ENCODE data around the gene ARMC9.
"Not testable (repeated sequence)": the region's sequence is repeated elsewhere in the genome, so short reads cannot be mapped to it uniquely, and the experiment has no call there.

ARMC9 gene

GRCh38 chr2:231347638-231348037 is 149.2 kb downstream of the ARMC9 start:
- no peak for DNase-seq

GRCh38 chr2:231348173-231348572 is 149.7 kb downstream of the ARMC9 start:
- no peak for DNase-seq

GRCh38 chr2:231348704-231349373 is 150.4 kb downstream of the ARMC9 start:
- DNase-seq, result no peak

- not testable (repeated sequence) for DNase-seq
Observed at GRCh38 chr2:231349374-231349735, 150.9 kb downstream of the ARMC9 start.

- no peak for DNase-seq
Observed at GRCh38 chr2:231351648-231352047, 153.2 kb downstream of the ARMC9 start.

GRCh38 chr2:231353469-231353868 is 155.0 kb downstream of the ARMC9 start:
- DNase-seq, result no peak

GRCh38 chr2:231355508-231356465 is 157.4 kb downstream of the ARMC9 start:
- no peak for DNase-seq

- DNase-seq, result no peak
Observed at GRCh38 chr2:231356466-231356844, 158.0 kb downstream of the ARMC9 start.

GRCh38 chr2:231357048-231357447 is 158.6 kb downstream of the ARMC9 start:
- no peak for DNase-seq

GRCh38 chr2:231357931-231358330 is 159.5 kb downstream of the ARMC9 start:
- DNase-seq, result no peak

GRCh38 chr2:231359441-231359840 is 161.0 kb downstream of the ARMC9 start:
- DNase-seq, result no peak

- no peak for DNase-seq
Observed at GRCh38 chr2:231359948-231360347, 161.5 kb downstream of the ARMC9 start.

- no peak for DNase-seq
Observed at GRCh38 chr2:231360401-231360800, 162.0 kb downstream of the ARMC9 start.

- DNase-seq, result no peak
Observed at GRCh38 chr2:231360881-231361371, 162.5 kb downstream of the ARMC9 start.

- no peak for DNase-seq
Observed at GRCh38 chr2:231361701-231362554, 163.5 kb downstream of the ARMC9 start.

GRCh38 chr2:231362555-231363184 is 164.2 kb downstream of the ARMC9 start:
- no peak for DNase-seq

- no peak for DNase-seq
Observed at GRCh38 chr2:231364061-231364460, 165.6 kb downstream of the ARMC9 start.

GRCh38 chr2:231364961-231365810 is 166.8 kb downstream of the ARMC9 start:
- no peak for DNase-seq

- no peak for DNase-seq
Observed at GRCh38 chr2:231367178-231367577, 168.7 kb downstream of the ARMC9 start.

GRCh38 chr2:231369580-231370428 is 171.4 kb downstream of the ARMC9 start:
- DNase-seq, result no peak

- DNase-seq, result no peak
Observed at GRCh38 chr2:231370429-231370748, 172.0 kb downstream of the ARMC9 start.
